Measurements from ENCODE around the gene UBQLNL. TPM values are rescaled to one million over a fixed set of nuclear protein-coding genes. Genes with fewer than 3 reads are reported as not detected.

Gene UBQLNL
- polyA plus RNA-seq, 2 of the 4 experiments (the other 2 are of a cell fraction) = 0.06 to 0.41 TPM

- ATAC-seq = no peak
- CTCF ChIA-PET = no interaction called here
- POLR2A ChIA-PET = no interaction called here
These were observed 5.0 kb upstream of the UBQLNL start for GRCh38 chr11:5521540-5521939.

More at GRCh38 chr11:5521540-5521939, 5.0 kb upstream of the UBQLNL start:
- no peak for TF ChIP-seq PBX3 (IDR thresholded peaks at IDR 0.05)
- TF ChIP-seq, protein P1, sequence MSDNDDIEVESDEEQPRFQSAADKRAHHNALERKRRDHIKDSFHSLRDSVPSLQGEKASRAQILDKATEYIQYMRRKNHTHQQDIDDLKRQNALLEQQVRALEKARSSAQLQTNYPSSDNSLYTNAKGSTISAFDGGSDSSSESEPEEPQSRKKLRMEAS (IDR thresholded peaks at IDR 0.05) = no peak
- no peak for TF ChIP-seq PHF8 (IDR thresholded peaks at IDR 0.05; ENCODE audit: borderline replicate concordance, low read depth)
- TF ChIP-seq, protein P2, sequence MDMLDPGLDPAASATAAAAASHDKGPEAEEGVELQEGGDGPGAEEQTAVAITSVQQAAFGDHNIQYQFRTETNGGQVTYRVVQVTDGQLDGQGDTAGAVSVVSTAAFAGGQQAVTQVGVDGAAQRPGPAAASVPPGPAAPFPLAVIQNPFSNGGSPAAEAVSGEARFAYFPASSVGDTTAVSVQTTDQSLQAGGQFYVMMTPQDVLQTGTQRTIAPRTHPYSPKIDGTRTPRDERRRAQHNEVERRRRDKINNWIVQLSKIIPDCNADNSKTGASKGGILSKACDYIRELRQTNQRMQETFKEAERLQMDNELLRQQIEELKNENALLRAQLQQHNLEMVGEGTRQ (IDR thresholded peaks at IDR 0.05) = no peak
- no peak for TF ChIP-seq BCL3 (IDR thresholded peaks at IDR 0.05)
- no peak for TF ChIP-seq EP300 (IDR thresholded peaks at IDR 0.05)
- TF ChIP-seq, protein P3, sequence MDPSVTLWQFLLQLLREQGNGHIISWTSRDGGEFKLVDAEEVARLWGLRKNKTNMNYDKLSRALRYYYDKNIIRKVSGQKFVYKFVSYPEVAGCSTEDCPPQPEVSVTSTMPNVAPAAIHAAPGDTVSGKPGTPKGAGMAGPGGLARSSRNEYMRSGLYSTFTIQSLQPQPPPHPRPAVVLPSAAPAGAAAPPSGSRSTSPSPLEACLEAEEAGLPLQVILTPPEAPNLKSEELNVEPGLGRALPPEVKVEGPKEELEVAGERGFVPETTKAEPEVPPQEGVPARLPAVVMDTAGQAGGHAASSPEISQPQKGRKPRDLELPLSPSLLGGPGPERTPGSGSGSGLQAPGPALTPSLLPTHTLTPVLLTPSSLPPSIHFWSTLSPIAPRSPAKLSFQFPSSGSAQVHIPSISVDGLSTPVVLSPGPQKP (IDR thresholded peaks at IDR 0.05; ENCODE audit: low read depth, low read length) = no peak
- no peak for TF ChIP-seq MAFK (IDR thresholded peaks at IDR 0.05; ENCODE audit: partially characterized antibody)
- no peak for TF ChIP-seq KDM1A (IDR thresholded peaks at IDR 0.05; ENCODE audit: low read depth)
- no peak for TF ChIP-seq CHD4 (IDR thresholded peaks at IDR 0.05; ENCODE audit: borderline replicate concordance)
- TF ChIP-seq RCOR1 (IDR thresholded peaks at IDR 0.05; ENCODE audit: low read depth, low read length) = no peak
- TF ChIP-seq REST (IDR thresholded peaks at IDR 0.05) = no peak
- TF ChIP-seq KDM5A (IDR thresholded peaks at IDR 0.05) = no peak
- TF ChIP-seq POLR2A (IDR thresholded peaks at IDR 0.05; ENCODE audit: low read length) = no peak
- TF ChIP-seq NPAS2 (CRISPR knock-in tag; IDR thresholded peaks at IDR 0.05; ENCODE audit: borderline replicate concordance) = no peak
- no peak for TF ChIP-seq RAD21 (conservative IDR thresholded peaks at IDR 0.05 in 1 of 2, IDR thresholded peaks at IDR 0.05 in 1 of 2)
- no peak for TF ChIP-seq RNF2 (IDR thresholded peaks at IDR 0.05; ENCODE audit: borderline replicate concordance, low read depth)
- TF ChIP-seq HOXB5 (CRISPR knock-in tag; IDR thresholded peaks at IDR 0.05) = no peak
- TF ChIP-seq RARB (CRISPR knock-in tag; IDR thresholded peaks at IDR 0.05) = no peak
- TF ChIP-seq TFCP2L1 (CRISPR knock-in tag; IDR thresholded peaks at IDR 0.05) = no peak
- Histone ChIP-seq H3K4me3 (no peak overlapping the region), H3K4me1 (no peaks in the 10 kb centered on the region), H3K4me2 (no peak overlapping the region), H3K9me3 (no peaks in the 10 kb centered on the region), H3K27ac (no peak overlapping the region)
- DNase-seq (ENCODE audit: low read depth in 1 of 2, low spot score in 1 of 2) (no peak), FAIRE-seq (no peak)
- WGBS (ENCODE audit: missing lambda C conversion rate) = 70% methylated on average over 4 of the region's 4 CpGs
